ENCODE data around the gene PRSS3.

DNA sequence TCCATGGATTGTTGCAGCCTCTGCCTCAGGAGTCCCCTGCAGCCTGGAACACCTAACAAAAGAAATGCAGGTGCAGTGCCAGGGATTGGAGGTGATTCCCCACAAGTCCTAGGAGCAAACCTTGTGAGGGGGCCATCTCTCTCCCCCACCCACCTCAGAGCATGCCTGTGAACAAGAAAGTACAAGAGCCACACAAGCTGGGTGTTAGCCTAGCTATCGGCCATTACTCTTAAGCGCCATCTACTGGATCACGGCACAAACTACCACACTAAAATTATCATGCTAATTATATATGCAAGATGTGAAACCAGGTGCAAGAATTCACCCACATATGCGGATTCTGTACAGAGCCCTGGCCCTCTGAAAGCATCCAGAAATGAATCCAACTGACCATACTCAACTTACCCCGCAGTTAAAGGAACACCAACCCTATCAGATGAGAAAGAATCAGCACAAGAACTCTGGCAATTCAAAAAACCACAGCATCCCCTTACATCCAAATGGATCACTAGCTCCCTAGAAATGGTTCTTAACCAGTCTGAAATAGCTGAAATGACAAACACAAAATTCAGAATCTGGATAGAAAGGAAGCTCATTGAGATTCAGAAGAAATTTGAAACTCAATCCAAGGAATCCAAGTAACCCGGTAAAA, 16.5 kb upstream of the PRSS3 start:
- TF ChIP-seq, protein P1, sequence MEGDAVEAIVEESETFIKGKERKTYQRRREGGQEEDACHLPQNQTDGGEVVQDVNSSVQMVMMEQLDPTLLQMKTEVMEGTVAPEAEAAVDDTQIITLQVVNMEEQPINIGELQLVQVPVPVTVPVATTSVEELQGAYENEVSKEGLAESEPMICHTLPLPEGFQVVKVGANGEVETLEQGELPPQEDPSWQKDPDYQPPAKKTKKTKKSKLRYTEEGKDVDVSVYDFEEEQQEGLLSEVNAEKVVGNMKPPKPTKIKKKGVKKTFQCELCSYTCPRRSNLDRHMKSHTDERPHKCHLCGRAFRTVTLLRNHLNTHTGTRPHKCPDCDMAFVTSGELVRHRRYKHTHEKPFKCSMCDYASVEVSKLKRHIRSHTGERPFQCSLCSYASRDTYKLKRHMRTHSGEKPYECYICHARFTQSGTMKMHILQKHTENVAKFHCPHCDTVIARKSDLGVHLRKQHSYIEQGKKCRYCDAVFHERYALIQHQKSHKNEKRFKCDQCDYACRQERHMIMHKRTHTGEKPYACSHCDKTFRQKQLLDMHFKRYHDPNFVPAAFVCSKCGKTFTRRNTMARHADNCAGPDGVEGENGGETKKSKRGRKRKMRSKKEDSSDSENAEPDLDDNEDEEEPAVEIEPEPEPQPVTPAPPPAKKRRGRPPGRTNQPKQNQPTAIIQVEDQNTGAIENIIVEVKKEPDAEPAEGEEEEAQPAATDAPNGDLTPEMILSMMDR (IDR thresholded peaks at IDR 0.05; ENCODE audit: insufficient read depth, low read depth, low read length): peak; percentile 89
- TF ChIP-seq EZH2 (IDR thresholded peaks at IDR 0.05; ENCODE audit: insufficient read depth, low read length): no peak
